B cell (primary cell): ENCODE data around the gene LBX2.

Experiments
- CTCF ChIP-seq: fragments of 200-600 bp; IDR thresholded peaks from one replicate; pipeline ENCODE4 v1.8.0; 2022; ENCODE audit warnings: antibody characterized with exemption, mild to moderate bottlenecking
- EZH2 ChIP-seq: IDR thresholded peaks from 2 replicates; pipeline ENCODE4 v1.6.1; 2012; ENCODE audit warnings: borderline replicate concordance, low read depth, mild to moderate bottlenecking, moderate library complexity, low read length; ENCODE audit not compliant: insufficient read depth, poor library complexity, severe bottlenecking

DNA sequence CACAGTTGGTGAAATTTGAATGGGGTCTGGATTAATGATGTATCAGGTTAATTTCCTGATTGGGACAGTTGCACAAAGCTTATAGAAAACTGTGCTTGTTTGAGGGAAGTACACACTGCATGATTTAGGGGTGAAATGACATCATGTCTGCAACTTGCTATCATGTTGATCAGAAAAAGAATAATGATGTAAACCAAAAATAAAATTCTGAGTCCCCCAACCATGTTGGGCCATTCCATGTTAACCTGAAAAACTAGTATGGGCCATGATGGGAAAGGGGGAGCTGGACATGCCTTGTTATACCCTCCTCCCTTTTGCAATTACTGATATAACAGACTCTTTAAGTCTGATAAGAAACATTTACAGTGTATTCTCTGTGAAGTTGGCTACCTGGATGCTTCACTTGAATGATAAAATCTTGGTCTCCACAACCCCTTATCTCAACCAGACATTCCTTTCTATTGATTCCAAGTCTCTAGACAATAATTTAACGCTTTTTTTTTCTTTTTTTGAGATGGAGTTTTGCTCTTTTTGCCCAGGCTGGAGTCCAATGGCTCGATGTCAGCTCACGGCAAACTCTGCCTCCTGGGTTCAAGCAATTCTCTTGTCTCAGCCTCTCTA, 48.7 kb downstream of the LBX2 start:
- no peak for TF ChIP-seq EZH2
- no peak for TF ChIP-seq CTCF
